Panc1 (cell line): ENCODE measurements around the gene CAMKMT. TPM values are rescaled to one million over a fixed set of nuclear protein-coding genes. Genes with fewer than 3 reads are reported as not detected.

Source experiments
- ATAC-seq: fragments of 200-7000 bp; cut with Tn5 transposase; 2 replicates; pipeline ENCODE4 v1.9.1; 2020; ENCODE audit warnings: mild to moderate bottlenecking, moderate library complexity
- BruUV-seq: library from RNA; stranded (reverse); fragments of 400-500 nt; replicated peaks from 2 replicates; lab custom pipeline; 2021; lab: Mats Ljungman, UMichigan
- CTCF ChIA-PET: fragments of 300-600 bp; sonication (Branson Sonifier 250); formaldehyde crosslinking; loops from one replicate; lab custom pipeline; 2022; ENCODE audit warnings: antibody characterized with exemption; lab: Charles Lee
- POLR2A ChIA-PET: fragments of 300-600 bp; sonication (Branson Sonifier 250); formaldehyde crosslinking; loops from one replicate; lab custom pipeline; 2022; ENCODE audit warnings: antibody characterized with exemption; lab: Charles Lee
- DNase-seq: peaks from one replicate; pipeline ENCODE4 v3.0.0-alpha.2; 2010; ENCODE audit warnings: low read depth, low spot score
- H3K27ac ChIP-seq: 2 replicates; pipeline ENCODE4 v1.5.1; 2011; ENCODE audit warnings: mild to moderate bottlenecking, low read length, inconsistent platforms
- H3K27me3 ChIP-seq: fragments of 200-500 bp; sonication (Bioruptor generic); 2 replicates; pipeline ENCODE4 v1.6.0; 2014; ENCODE audit warnings: low read length, inconsistent platforms; ENCODE audit not compliant: control insufficient read depth, insufficient read depth
- H3K36me3 ChIP-seq: fragments of 200-500 bp; sonication (Bioruptor generic); 2 replicates; pipeline ENCODE4 v1.5.1; 2014; ENCODE audit warnings: inconsistent platforms, mild to moderate bottlenecking, low read length, moderate library complexity; ENCODE audit not compliant: control insufficient read depth, insufficient read depth
- H3K4me1 ChIP-seq: 2 replicates; pipeline ENCODE4 v1.5.1; 2011; ENCODE audit warnings: inconsistent platforms, mild to moderate bottlenecking, low read length, moderate library complexity; ENCODE audit not compliant: control insufficient read depth, insufficient read depth
- H3K4me3 ChIP-seq, 2 experiments: 2 replicates each; pipeline ENCODE4 v1.5.1; 2011 to 2012; ENCODE audit warnings: low read depth in 2 of 2, low read length in 2 of 2, mild to moderate bottlenecking in 2 of 2, inconsistent platforms in 1 of 2, moderate library complexity in 1 of 2
- H3K9me3 ChIP-seq: fragments of 200-500 bp; sonication (Bioruptor generic); 2 replicates; pipeline ENCODE4 v1.5.1; 2014; ENCODE audit warnings: low read depth, mild to moderate bottlenecking, inconsistent platforms, low read length, moderate library complexity; ENCODE audit not compliant: control insufficient read depth, insufficient read depth
- POLR2AphosphoS5 ChIP-seq: IDR thresholded peaks from 2 replicates; pipeline ENCODE4 v1.6.1; 2012; ENCODE audit warnings: mild to moderate bottlenecking, low read depth, low read length, moderate library complexity
- SIN3A ChIP-seq: IDR thresholded peaks from 2 replicates; pipeline ENCODE4 v1.6.1; 2012; ENCODE audit warnings: low read depth, mild to moderate bottlenecking, low read length, moderate library complexity, borderline replicate concordance; ENCODE audit not compliant: insufficient read depth
- TCF7L2 ChIP-seq: IDR thresholded peaks from 2 replicates; pipeline ENCODE4 v1.6.1; 2011; ENCODE audit warnings: mild to moderate bottlenecking, low read depth, low read length, inconsistent platforms
- in situ Hi-C: cut with HindIII; loops from 2 replicates; pipeline ENCODE4 v1.10.0; 2016; ENCODE audit warnings: low sequenced_read_pairs, low pct_unique_long_range_greater_than_20kb
- intact Hi-C: fragments of 100-400 bp; cut with micrococcal nuclease; formaldehyde crosslinking; loops from one replicate; pipeline ENCODE4 v1.10.0; 2022; ENCODE audit not compliant: unreplicated experiment
- total RNA-seq: library from RNA; stranded (reverse); gene quantifications from one replicate; pipeline ENCODE4 v1.2.1, GENCODE V29; 2021; ENCODE audit not compliant: unreplicated experiment
- TF ChIP-seq, protein P1 (sequence below), 2 experiments: IDR thresholded peaks; 2 replicates each; pipeline ENCODE4 v1.6.1; 2011 to 2012; ENCODE audit warnings: low read depth in 2 of 2, control low read depth in 1 of 2, low read length in 1 of 2, mild to moderate bottlenecking in 1 of 2, moderate library complexity in 1 of 2; ENCODE audit not compliant: insufficient read depth in 1 of 2
- TF ChIP-seq, protein P2 (sequence below): fragments of 450-650 bp; IDR thresholded peaks from 2 replicates; pipeline ENCODE4 v1.5.1; 2017; ENCODE audit warnings: mild to moderate bottlenecking

Gene CAMKMT
- total RNA-seq, 1 experiment from 2014 or later, result 12.6 TPM

DNA sequence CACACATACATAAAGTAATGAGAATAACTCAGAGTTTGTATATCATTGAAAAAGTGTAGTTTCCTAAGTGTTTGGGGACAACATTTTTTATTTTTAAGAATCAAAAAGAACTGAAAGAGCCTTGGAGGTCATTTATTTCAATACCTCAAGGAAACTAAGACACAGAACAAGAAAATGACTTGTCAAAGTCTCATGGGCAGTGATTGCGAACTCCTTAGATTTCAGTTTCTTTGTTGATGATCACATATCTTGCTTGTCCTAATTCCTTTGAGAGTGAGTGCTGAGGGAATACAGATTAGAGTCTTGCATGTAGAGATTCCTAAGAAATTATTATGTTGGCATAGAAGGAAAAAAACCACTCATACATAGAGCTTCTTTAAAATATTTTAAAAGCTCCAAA is 243.8 kb downstream of the CAMKMT start:
- Histone ChIP-seq H3K36me3 (no peaks in the 10 kb centered on the region), H3K9me3 (no peaks in the 10 kb centered on the region), H3K27me3 (no peaks in the 10 kb centered on the region), H3K4me1 (no peaks in the 10 kb centered on the region), H3K27ac (no peak overlapping the region), H3K4me3 (no peak overlapping the region)
- ChIA-PET POLR2A (no interaction called here), CTCF (no interaction called here)
- ATAC-seq, result no peak
- intact Hi-C loops (no loop called here), in situ Hi-C loops (no loop called here)
- no peak for DNase-seq
- no peak for TF ChIP-seq TCF7L2
- no peak for TF ChIP-seq POLR2AphosphoS5
- TF ChIP-seq, protein P1, sequence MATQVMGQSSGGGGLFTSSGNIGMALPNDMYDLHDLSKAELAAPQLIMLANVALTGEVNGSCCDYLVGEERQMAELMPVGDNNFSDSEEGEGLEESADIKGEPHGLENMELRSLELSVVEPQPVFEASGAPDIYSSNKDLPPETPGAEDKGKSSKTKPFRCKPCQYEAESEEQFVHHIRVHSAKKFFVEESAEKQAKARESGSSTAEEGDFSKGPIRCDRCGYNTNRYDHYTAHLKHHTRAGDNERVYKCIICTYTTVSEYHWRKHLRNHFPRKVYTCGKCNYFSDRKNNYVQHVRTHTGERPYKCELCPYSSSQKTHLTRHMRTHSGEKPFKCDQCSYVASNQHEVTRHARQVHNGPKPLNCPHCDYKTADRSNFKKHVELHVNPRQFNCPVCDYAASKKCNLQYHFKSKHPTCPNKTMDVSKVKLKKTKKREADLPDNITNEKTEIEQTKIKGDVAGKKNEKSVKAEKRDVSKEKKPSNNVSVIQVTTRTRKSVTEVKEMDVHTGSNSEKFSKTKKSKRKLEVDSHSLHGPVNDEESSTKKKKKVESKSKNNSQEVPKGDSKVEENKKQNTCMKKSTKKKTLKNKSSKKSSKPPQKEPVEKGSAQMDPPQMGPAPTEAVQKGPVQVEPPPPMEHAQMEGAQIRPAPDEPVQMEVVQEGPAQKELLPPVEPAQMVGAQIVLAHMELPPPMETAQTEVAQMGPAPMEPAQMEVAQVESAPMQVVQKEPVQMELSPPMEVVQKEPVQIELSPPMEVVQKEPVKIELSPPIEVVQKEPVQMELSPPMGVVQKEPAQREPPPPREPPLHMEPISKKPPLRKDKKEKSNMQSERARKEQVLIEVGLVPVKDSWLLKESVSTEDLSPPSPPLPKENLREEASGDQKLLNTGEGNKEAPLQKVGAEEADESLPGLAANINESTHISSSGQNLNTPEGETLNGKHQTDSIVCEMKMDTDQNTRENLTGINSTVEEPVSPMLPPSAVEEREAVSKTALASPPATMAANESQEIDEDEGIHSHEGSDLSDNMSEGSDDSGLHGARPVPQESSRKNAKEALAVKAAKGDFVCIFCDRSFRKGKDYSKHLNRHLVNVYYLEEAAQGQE (IDR thresholded peaks at IDR 0.05; ENCODE audit: insufficient read depth in 1 of 2, low read depth in 2 of 2, low read length in 1 of 2), result no peak
- TF ChIP-seq, protein P2, sequence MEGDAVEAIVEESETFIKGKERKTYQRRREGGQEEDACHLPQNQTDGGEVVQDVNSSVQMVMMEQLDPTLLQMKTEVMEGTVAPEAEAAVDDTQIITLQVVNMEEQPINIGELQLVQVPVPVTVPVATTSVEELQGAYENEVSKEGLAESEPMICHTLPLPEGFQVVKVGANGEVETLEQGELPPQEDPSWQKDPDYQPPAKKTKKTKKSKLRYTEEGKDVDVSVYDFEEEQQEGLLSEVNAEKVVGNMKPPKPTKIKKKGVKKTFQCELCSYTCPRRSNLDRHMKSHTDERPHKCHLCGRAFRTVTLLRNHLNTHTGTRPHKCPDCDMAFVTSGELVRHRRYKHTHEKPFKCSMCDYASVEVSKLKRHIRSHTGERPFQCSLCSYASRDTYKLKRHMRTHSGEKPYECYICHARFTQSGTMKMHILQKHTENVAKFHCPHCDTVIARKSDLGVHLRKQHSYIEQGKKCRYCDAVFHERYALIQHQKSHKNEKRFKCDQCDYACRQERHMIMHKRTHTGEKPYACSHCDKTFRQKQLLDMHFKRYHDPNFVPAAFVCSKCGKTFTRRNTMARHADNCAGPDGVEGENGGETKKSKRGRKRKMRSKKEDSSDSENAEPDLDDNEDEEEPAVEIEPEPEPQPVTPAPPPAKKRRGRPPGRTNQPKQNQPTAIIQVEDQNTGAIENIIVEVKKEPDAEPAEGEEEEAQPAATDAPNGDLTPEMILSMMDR, result no peak
- no peak for TF ChIP-seq SIN3A
- no TSS peak for BruUV-seq

DNA sequence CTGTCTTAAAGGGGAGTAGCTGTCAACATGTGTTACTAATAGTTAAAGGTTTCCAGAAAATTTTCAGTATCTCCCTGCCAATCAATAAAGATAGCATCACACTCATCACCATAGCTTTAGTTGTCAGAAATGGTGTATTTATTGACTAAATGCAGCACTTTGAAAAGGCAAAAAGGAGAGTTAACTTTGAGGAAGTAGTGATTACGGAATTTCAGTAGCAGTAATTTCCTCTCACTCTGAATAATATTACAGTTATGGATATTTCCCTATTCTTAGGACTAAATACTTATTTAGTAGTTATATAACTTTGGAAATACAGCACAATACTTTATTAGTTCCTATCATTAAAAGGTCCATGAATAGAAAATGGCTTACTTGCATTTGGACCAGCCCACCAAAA is 250.5 kb downstream of the CAMKMT start:
- TF ChIP-seq SIN3A (no peak), POLR2AphosphoS5 (no peak), TCF7L2 (no peak)
- TF ChIP-seq, protein P2, result no peak
- TF ChIP-seq, protein P1 (IDR thresholded peaks at IDR 0.05; ENCODE audit: insufficient read depth in 1 of 2, low read depth in 2 of 2, low read length in 1 of 2), result no peak
- no TSS peak for BruUV-seq
- H3K27me3 ChIP-seq, result no peaks in the 10 kb centered on the region
- no peaks in the 10 kb centered on the region for H3K4me1 ChIP-seq
- ChIA-PET POLR2A (no interaction called here), CTCF (no interaction called here)
- H3K9me3 ChIP-seq, result no peaks in the 10 kb centered on the region
- in situ Hi-C loops, result no loop called here
- H3K36me3 ChIP-seq, result no peaks in the 10 kb centered on the region
- H3K27ac ChIP-seq, result no peak overlapping the region
- no peak overlapping the region for H3K4me3 ChIP-seq
- ATAC-seq, result no peak
- no peak for DNase-seq
- intact Hi-C loops, result no loop called here
